ENCODE results near the gene LMF2. TPM values are rescaled to one million over a fixed set of nuclear protein-coding genes. Genes with fewer than 3 reads are reported as not detected.
A peak's percentile ranks its signal among the peaks of the same experiment; 100 is the strongest.

The LMF2 gene
- polyA plus RNA-seq, 3 donors: 15.0 to 145 (median 16.6) TPM

DNA sequence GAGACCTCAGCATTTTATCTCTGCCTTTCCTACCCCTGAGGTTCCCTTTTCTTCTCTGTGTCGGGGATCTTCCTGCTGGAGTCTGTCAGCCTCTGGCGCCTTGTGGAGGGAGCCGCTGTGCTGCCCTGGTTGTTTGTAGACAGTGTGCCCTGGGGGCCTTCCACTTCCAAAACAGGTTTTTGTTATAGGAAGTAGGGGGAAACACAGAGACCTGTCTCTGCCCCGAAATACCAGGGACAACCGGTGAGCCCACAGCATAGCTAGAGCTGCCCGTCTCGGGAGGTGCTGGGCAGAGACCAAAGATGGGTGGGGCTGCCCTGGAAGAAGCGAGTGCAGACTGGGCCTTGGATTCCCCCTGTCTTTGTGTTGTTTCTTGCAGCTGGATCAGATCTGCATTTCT is 8.6 kb upstream of the LMF2 start:
- no peak overlapping the region for H3K27ac ChIP-seq (ENCODE audit: low read depth in 1 of 2, low read length in 2 of 2)
- peaks cover 6% of the 10 kb centered on the region for H4K20me1 ChIP-seq (ENCODE audit: insufficient read depth, low read length)
- Mint-ChIP-seq H3K27ac (no peak overlapping the region), H3K27me3 (ENCODE audit: low read depth in 3 of 3) (peaks cover 0 to 2% (median 1%) of the 10 kb centered on the region in 3 donors), H3K9me3 (peaks cover 0 to 1% (median 0%) of the 10 kb centered on the region in 7 donors), H3K36me3 (peaks cover 22 to 56% of the 10 kb centered on the region in 2 donors), H3K4me3 (no peak overlapping the region), H3K4me1 (no peaks in the 10 kb centered on the region)
- TF ChIP-seq, protein P1, sequence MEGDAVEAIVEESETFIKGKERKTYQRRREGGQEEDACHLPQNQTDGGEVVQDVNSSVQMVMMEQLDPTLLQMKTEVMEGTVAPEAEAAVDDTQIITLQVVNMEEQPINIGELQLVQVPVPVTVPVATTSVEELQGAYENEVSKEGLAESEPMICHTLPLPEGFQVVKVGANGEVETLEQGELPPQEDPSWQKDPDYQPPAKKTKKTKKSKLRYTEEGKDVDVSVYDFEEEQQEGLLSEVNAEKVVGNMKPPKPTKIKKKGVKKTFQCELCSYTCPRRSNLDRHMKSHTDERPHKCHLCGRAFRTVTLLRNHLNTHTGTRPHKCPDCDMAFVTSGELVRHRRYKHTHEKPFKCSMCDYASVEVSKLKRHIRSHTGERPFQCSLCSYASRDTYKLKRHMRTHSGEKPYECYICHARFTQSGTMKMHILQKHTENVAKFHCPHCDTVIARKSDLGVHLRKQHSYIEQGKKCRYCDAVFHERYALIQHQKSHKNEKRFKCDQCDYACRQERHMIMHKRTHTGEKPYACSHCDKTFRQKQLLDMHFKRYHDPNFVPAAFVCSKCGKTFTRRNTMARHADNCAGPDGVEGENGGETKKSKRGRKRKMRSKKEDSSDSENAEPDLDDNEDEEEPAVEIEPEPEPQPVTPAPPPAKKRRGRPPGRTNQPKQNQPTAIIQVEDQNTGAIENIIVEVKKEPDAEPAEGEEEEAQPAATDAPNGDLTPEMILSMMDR (IDR thresholded peaks at IDR 0.05): no peak
- no peaks in the 10 kb centered on the region for H3K27me3 ChIP-seq (ENCODE audit: control insufficient read depth in 2 of 2, insufficient read depth in 2 of 2, low read length in 2 of 2)
- peaks cover 29 to 50% of the 10 kb centered on the region in 2 donors for H3K36me3 ChIP-seq (replicated peaks in 1 of 2; ENCODE audit: control insufficient read depth in 1 of 2, insufficient read depth in 2 of 2, low read length in 2 of 2)
- intact Hi-C loops (cut with micrococcal nuclease): no loop called here
- no peak for DNase-seq
- no peak overlapping the region for H3K9ac ChIP-seq (ENCODE audit: insufficient read depth, low read length, poor library complexity, severe bottlenecking)
- no peak overlapping the region for H2AFZ ChIP-seq (ENCODE audit: insufficient read depth, low read depth, low read length, poor library complexity, severe bottlenecking)
- WGBS (ENCODE audit: insufficient coverage): 96% methylated on average over 5 of the region's 8 CpGs
- H3K4me3 ChIP-seq (replicated peaks in 1 of 3; ENCODE audit: low read depth in 2 of 3, low read length in 3 of 3): no peak overlapping the region
- H3K4me2 ChIP-seq (replicated peaks; ENCODE audit: extremely low read depth, low read length, poor library complexity, severe bottlenecking): no peak overlapping the region
- no peaks in the 10 kb centered on the region for H3K4me1 ChIP-seq (ENCODE audit: control insufficient read depth in 1 of 2, insufficient read depth in 2 of 2, low read length in 2 of 2)
- no peaks in the 10 kb centered on the region for H3K9me3 ChIP-seq (replicated peaks in 1 of 2; ENCODE audit: control insufficient read depth in 1 of 2, insufficient read depth in 1 of 2, low read length in 2 of 2)
- H3K79me2 ChIP-seq (ENCODE audit: insufficient read depth, low read length): peaks cover 57% of the 10 kb centered on the region

DNA sequence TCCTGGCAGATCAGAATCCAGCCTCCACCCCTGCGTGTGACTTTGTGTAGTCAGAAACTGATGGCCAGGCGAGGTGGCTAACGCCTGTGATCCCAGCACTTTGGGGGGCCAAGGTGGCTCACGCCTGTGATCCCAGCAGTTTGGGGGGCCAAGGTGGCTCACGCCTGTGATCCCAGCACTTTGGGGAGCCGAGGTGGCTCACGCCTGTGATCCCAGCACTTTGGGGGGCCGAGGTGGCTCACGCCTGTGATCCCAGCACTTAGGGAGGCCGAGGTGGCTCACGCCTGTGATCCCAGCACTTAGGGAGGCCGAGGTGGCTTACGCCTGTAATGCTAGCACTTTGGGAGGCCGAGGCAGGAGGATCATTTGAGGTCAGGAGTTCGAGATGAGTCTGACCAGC is 5.7 kb upstream of the LMF2 start:
- Histone ChIP-seq H3K4me2 (replicated peaks; ENCODE audit: extremely low read depth, low read length, poor library complexity, severe bottlenecking) (no peak overlapping the region), H3K9me3 (replicated peaks in 1 of 2; ENCODE audit: control insufficient read depth in 1 of 2, insufficient read depth in 1 of 2, low read length in 2 of 2) (no peaks in the 10 kb centered on the region), H4K20me1 (ENCODE audit: insufficient read depth, low read length) (peaks cover 5% of the 10 kb centered on the region), H3K9ac (ENCODE audit: insufficient read depth, low read length, poor library complexity, severe bottlenecking) (no peak overlapping the region), H3K79me2 (ENCODE audit: insufficient read depth, low read length) (peaks cover 85% of the 10 kb centered on the region), H3K4me1 (ENCODE audit: control insufficient read depth in 1 of 2, insufficient read depth in 2 of 2, low read length in 2 of 2) (peaks cover 10 to 11% of the 10 kb centered on the region in 2 donors), H3K36me3 (replicated peaks in 1 of 2; ENCODE audit: control insufficient read depth in 1 of 2, insufficient read depth in 2 of 2, low read length in 2 of 2) (peaks cover 17 to 32% of the 10 kb centered on the region in 2 donors), H3K27me3 (ENCODE audit: control insufficient read depth in 2 of 2, insufficient read depth in 2 of 2, low read length in 2 of 2) (no peaks in the 10 kb centered on the region), H3K4me3 (replicated peaks in 1 of 3; ENCODE audit: low read depth in 2 of 3, low read length in 3 of 3) (no peak overlapping the region), H3K27ac (ENCODE audit: low read depth in 1 of 2, low read length in 2 of 2) (no peak overlapping the region), H2AFZ (ENCODE audit: insufficient read depth, low read depth, low read length, poor library complexity, severe bottlenecking) (no peak overlapping the region)
- H3K4me1 Mint-ChIP-seq: peaks cover 12% of the 10 kb centered on the region
- intact Hi-C loops (cut with micrococcal nuclease): loop anchor here in 1 of 2 donors (5.0 kb wide), 1 partner anchor 64 kb away; the partner anchor contains the start of gene CPT1B
- DNase-seq: no peak
- peak overlapping the region in 1 of 7 donors; percentile 42 for H3K27ac Mint-ChIP-seq
- 97% methylated on average over 15 of the region's 15 CpGs for WGBS (ENCODE audit: insufficient coverage)
- peaks cover 0 to 3% (median 2%) of the 10 kb centered on the region in 3 donors for H3K27me3 Mint-ChIP-seq (ENCODE audit: low read depth in 3 of 3)
- no peaks in the 10 kb centered on the region for H3K9me3 Mint-ChIP-seq
- peaks cover 15 to 38% of the 10 kb centered on the region in 2 donors for H3K36me3 Mint-ChIP-seq
- TF ChIP-seq, protein P1 (IDR thresholded peaks at IDR 0.05): no peak
- no peak overlapping the region for H3K4me3 Mint-ChIP-seq
